Smooth muscle cell of the umbilical artery (primary cell): ENCODE results near the gene ALMS1. TPM values are rescaled to one million over a fixed set of nuclear protein-coding genes. Genes with fewer than 3 reads are reported as not detected.

ENCODE experiments used
- total RNA-seq: library from RNA; depleted of rRNA; stranded (reverse); fragments of >200 nt; gene quantifications from 2 replicates; pipeline ENCODE4 v1.2.3, GENCODE V29; 2014

ALMS1 gene, protein sequence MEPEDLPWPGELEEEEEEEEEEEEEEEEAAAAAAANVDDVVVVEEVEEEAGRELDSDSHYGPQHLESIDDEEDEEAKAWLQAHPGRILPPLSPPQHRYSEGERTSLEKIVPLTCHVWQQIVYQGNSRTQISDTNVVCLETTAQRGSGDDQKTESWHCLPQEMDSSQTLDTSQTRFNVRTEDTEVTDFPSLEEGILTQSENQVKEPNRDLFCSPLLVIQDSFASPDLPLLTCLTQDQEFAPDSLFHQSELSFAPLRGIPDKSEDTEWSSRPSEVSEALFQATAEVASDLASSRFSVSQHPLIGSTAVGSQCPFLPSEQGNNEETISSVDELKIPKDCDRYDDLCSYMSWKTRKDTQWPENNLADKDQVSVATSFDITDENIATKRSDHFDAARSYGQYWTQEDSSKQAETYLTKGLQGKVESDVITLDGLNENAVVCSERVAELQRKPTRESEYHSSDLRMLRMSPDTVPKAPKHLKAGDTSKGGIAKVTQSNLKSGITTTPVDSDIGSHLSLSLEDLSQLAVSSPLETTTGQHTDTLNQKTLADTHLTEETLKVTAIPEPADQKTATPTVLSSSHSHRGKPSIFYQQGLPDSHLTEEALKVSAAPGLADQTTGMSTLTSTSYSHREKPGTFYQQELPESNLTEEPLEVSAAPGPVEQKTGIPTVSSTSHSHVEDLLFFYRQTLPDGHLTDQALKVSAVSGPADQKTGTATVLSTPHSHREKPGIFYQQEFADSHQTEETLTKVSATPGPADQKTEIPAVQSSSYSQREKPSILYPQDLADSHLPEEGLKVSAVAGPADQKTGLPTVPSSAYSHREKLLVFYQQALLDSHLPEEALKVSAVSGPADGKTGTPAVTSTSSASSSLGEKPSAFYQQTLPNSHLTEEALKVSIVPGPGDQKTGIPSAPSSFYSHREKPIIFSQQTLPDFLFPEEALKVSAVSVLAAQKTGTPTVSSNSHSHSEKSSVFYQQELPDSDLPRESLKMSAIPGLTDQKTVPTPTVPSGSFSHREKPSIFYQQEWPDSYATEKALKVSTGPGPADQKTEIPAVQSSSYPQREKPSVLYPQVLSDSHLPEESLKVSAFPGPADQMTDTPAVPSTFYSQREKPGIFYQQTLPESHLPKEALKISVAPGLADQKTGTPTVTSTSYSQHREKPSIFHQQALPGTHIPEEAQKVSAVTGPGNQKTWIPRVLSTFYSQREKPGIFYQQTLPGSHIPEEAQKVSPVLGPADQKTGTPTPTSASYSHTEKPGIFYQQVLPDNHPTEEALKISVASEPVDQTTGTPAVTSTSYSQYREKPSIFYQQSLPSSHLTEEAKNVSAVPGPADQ (N-terminal part only)
- total RNA-seq: 14.6 and 23.9 TPM in 2 replicates

DNA sequence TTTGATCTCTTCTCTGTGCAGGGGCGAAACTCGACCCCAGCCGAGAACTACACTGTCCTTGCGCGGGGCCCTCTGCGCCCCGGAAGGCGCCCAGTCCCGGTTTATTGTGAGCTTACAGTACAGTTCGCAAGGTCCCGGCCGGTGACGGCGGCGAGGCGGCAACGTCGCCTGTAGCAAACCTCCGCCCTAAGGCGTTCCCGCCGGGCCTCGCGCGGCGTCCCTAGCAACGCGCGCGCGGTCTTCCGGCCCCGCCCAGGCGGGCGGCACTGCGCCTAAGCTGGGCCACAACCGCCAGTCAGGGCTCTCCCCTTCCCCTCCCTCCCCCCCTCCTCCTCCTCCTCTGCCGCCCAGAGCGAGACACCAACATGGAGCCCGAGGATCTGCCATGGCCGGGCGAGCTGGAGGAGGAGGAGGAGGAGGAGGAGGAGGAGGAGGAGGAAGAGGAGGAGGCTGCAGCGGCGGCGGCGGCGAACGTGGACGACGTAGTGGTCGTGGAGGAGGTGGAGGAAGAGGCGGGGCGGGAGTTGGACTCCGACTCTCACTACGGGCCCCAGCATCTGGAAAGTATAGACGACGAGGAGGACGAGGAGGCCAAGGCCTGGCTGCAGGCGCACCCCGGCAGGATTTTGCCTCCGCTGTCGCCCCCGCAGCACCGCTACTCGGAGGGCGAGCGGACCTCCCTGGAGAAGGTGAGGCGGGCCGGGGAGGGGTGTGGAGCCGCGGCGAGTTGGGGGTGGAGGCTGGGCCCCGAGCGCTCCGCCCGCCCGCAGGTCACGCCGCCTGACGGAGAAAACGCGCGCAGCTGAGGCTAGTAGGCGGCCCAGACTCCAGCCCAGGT is at the start of gene ALMS1:
TSS of gene ALMS1 (plus strand) at position 333 of the 838 bp plus-strand sequence. CDS start at position 366, 33 bp downstream.

DNA sequence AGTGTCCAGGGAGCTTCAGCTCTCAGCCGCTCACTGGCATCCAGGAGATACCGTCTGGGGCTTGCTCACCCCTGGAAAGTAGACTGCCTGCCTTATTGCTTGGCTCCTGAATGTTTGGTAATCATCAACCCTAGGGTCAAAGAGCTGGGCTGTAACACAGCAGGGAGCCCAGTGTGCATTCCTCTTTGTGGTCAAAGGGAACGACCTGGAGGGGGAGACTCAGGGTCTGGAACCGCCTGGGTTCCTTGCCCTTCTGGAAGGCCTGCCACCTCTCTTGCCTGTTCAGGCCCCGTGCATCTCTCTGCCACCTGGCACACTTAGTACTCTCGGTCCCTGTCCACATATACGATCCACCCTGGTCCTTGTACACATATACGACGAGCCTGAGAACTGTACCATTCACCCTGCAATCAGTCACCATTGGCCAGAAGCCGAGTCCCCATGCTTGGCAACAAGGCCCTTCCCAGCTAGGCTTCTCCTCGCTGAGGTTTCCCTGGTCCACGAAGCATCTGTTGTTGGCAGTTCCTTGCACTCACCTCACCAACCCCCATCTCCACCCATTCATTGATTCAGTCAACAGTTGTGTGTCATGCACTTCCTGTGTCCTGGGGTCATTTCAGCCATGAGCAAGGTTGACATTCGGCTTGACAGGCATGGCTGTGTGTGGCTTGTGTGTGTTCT is 256.8 kb downstream of the ALMS1 start, which contains the start of gene NAT8:
TSS of gene NAT8 (minus strand) at position 85 of the 681 bp plus-strand sequence. CDS start 794 bp downstream, outside the sequence.

Other genes with a start within 250 kb of the ALMS1 start
- not detected in 2 replicates for gene NOTO, start 183.3 kb upstream of the ALMS1 start, total RNA-seq
- 14.0 and 26.5 TPM in 2 replicates for gene SMYD5, start 171.6 kb upstream of the ALMS1 start, total RNA-seq
- gene PRADC1, start 152.6 kb upstream of the ALMS1 start, total RNA-seq: 9.1 and 13.7 TPM in 2 replicates
- gene CCT7, start 151.5 kb upstream of the ALMS1 start, total RNA-seq: 280 and 380 TPM in 2 replicates
- gene FBXO41, start 101.4 kb upstream of the ALMS1 start, total RNA-seq: 1.8 and 2.4 TPM in 2 replicates
- not detected in 2 replicates for gene EGR4, start 92.3 kb upstream of the ALMS1 start, total RNA-seq